NCI-H460 (cell line): ENCODE measurements around the gene HOXD9. TPM values are rescaled to one million over a fixed set of nuclear protein-coding genes. Genes with fewer than 3 reads are reported as not detected.

Source experiments
- small RNA-seq, 2 experiments: library from RNA; depleted of rRNA; stranded (forward); fragments of <200 nt; gene quantifications; one replicate each; pipeline ENCODE3, GENCODE V24; 2014
- total RNA-seq: library from RNA; depleted of rRNA; stranded (reverse); fragments of >200 nt; shearing (Covaris generic); gene quantifications from 2 replicates; pipeline ENCODE4 v1.2.3, GENCODE V29; 2014; rRNA removed

The HOXD9 gene
- total RNA-seq, 1 experiment from 2014 or later = not detected

Small RNAs within 50 kb of the gene (small RNA-seq; reads per million reads assigned to genes)
- gene MIR10B = 0.81 to 15.0 reads per million in 2 experiments

Other genes with a start within 250 kb of the HOXD9 start
- gene LNPK, start 120.5 kb upstream of the HOXD9 start, total RNA-seq = 20.8 and 24.0 TPM in 2 replicates
- gene EVX2, start 38.8 kb upstream of the HOXD9 start, total RNA-seq = not detected in 2 replicates
- 4.7 and 5.2 TPM in 2 replicates for gene HOXD13, start 30.0 kb upstream of the HOXD9 start, total RNA-seq
- 0.20 TPM in 1 of 2 replicates, not detected in the other for gene HOXD12, start 22.9 kb upstream of the HOXD9 start, total RNA-seq
- not detected in 2 replicates for gene HOXD11, start 15.4 kb upstream of the HOXD9 start, total RNA-seq
- gene HOXD10, start 5.9 kb upstream of the HOXD9 start, total RNA-seq = 0.25 TPM in 1 of 2 replicates, not detected in the other
- 11.7 and 13.9 TPM in 2 replicates for gene HOXD8, start 7.0 kb downstream of the HOXD9 start, total RNA-seq
- not detected in 2 replicates for gene HOXD4, start 28.8 kb downstream of the HOXD9 start, total RNA-seq
- gene HOXD3, start 34.6 kb downstream of the HOXD9 start, total RNA-seq = not detected in 2 replicates
- gene HOXD1, start 65.9 kb downstream of the HOXD9 start, total RNA-seq = not detected in 2 replicates
- 39.5 and 44.1 TPM in 2 replicates for gene MTX2, start 146.7 kb downstream of the HOXD9 start, total RNA-seq